ENCODE data around the gene OSBPL5. TPM values are rescaled to one million over a fixed set of nuclear protein-coding genes. Genes with fewer than 3 reads are reported as not detected.
"Not testable (repeated sequence)": the region's sequence is repeated elsewhere in the genome, so short reads cannot be mapped to it uniquely, and the experiment has no call there.

The OSBPL5 gene
- total RNA-seq, 1 experiment from 2014 or later: 11.0 TPM

DNA sequence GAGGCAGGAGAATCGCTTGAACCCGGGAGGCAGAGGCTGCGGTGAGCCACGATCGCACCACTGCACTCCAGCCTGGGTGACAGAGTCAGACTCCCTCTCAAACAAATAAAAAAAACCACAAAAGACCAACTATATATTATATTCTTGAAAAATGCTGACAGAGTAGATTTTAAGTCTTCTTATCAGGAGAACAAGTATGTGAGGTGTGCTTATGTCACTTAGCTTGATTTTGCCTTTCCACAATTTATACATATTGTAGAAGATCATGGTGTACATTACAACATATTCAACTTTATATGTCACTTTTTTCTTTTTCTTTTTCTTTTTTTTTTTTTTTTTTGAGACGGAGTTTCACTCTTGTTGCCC lies 83.7 kb downstream of the OSBPL5 start:
- DNase-seq: no peak
- H3K4me3 ChIP-seq: no peak overlapping the region
- no peaks in the 10 kb centered on the region for H3K9me3 ChIP-seq
- H3K27me3 ChIP-seq: no peaks in the 10 kb centered on the region
- H3K36me3 ChIP-seq: no peaks in the 10 kb centered on the region

DNA sequence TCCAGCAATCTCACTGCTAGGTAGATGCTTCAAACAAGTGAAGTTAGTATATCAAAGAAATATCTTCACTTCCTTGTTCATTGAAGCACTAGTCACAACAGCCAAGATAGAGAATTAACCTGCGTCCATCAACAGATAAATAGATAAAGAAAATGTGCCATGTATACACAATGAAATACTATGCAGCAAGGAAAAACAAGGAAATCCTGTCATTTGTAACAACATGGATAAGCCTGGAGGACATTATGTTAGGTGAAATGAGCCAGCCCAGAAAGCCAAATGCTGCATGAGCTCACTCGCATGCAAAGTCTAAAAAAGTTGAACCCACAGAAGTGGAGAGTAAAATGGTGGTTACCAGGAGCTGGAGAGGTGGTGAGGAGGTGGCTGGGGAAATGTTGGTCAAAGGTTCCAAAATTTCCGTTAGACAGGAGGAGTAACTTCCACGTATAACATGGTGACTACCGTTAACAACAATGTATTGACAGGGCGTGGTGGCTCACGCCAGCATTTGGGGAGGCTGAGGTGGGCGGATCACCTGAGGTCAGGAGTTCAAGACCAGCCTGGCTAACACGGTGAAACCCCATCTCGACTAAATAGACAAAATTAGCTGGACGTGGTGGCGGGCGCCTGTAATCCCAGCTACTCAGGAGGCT lies 84.3 kb downstream of the OSBPL5 start:
- H3K9me3 ChIP-seq: no peaks in the 10 kb centered on the region
- H3K4me3 ChIP-seq: no peak overlapping the region
- H3K27me3 ChIP-seq: no peaks in the 10 kb centered on the region
- H3K36me3 ChIP-seq: no peaks in the 10 kb centered on the region
- no peak for DNase-seq

DNA sequence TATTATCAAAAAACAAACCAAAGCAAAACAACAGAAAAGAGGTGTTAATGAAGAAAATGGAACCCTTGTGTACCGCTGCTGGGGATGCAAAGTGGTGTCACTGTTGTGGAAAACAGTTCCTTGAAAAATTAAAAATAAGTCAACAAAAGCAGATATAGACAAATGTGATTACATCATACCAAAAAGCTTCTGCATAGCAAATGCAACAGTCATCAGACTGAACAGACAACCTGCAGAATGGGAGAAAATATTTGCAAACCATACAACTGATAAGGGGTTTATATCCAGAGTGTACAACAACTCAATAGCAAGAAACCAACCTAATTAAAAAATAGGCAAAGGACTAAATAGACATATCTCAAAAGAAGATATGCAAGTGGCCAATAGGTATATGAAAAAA lies 85.0 kb downstream of the OSBPL5 start:
- no peaks in the 10 kb centered on the region for H3K36me3 ChIP-seq
- H3K9me3 ChIP-seq: no peaks in the 10 kb centered on the region
- H3K4me3 ChIP-seq: no peak overlapping the region
- no peak for DNase-seq
- H3K27me3 ChIP-seq: no peaks in the 10 kb centered on the region

DNA sequence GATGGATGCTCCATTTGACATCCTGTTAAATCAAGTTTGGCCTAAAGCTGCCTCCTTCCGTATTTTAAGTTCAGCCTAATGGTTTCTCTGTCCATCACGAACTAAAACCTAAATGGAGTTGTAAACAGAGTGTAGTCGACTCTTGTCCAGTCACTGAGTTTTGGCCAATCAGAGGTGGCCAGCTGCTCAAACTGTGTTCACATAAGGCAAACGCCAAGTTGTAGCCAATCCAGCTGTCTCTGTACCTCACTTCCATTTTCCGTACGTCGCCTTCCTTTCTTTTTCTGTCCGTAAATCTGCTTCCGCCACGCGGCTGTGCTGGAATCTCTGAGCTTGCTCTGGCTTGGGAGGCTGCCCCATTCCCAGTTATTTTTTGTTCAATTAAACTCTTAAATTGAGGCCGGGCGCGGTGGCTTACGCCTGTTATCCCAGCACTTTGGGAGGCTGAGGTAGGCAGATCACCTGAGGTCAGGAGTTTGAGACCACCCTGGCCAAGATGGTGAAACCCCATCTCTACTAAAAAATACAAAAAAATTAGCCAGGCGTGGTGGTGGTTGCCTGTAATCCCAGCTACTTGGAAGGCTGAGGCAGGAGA lies 87.2 kb downstream of the OSBPL5 start:
- Histone ChIP-seq H3K27me3 (no peaks in the 10 kb centered on the region), H3K36me3 (no peaks in the 10 kb centered on the region), H3K9me3 (no peaks in the 10 kb centered on the region), H3K4me3 (no peak overlapping the region)
- DNase-seq: no peak

DNA sequence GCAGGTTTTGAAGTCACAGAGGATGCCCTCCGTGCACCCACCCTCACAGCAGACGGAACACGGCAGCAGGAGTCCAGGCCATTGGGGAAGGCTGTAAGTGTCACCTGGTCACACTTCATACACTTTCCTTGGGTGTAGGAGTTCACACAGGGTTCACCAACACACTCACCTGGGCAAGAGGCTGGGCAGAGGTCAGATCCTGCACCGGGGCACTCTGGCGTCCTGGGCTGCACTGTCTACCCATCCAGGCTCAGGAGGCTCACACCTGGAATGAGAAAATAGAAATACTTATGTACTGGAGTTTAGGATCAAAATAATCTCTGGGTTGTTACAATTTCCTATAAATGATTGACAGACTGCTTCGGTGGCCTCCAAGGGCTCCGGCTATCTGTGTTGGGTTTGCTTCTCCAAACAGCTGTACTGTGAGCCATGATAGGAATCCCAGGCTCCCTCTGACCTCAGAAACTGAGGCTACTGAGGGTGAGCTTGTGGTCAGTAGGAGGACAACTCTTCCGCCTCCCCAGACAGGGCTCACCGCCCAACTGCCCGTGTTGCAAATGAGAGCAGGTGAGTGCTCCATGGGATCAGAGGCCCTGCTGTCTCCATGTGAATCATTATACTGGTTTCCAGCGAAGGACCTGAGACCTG lies 87.8 kb downstream of the OSBPL5 start:
- no peak for DNase-seq
- H3K36me3 ChIP-seq: no peaks in the 10 kb centered on the region
- no peaks in the 10 kb centered on the region for H3K27me3 ChIP-seq
- no peak overlapping the region for H3K4me3 ChIP-seq
- H3K9me3 ChIP-seq: no peaks in the 10 kb centered on the region

DNA sequence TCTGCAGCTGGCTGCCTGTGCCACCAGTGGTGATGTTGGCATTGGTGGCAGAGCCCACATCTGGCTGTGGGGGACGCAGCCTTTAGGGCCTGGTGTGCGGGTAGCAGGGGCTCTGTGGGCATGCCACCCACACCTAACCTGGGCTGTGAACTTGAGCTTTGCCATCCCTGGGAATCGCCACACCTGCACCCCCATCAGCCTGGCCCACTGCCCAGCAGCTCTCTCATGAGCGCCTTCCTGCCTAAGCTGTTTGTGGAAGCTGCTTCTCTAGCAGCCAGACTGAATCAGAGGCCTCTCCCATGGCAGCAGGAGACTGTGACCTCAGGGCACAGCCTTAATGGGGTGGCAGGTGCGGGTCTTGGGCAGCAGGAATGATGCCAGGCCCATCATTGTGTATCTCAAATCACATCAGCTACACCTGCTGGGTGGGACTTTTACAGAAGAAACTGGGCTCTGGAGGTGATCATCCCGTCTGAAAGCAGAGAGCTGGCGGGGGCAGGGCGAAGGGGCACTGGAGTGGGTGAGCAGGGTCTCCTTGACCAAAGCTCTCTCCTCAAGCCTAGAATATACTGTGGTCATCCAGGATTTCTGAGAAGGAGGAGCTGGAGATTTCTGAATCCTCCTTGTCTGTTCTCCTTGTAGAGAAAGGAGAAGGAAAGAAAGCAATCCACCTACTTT lies 90.1 kb downstream of the OSBPL5 start:
- Histone ChIP-seq H3K9me3 (no peaks in the 10 kb centered on the region), H3K27me3 (no peaks in the 10 kb centered on the region), H3K4me3 (no peak overlapping the region), H3K36me3 (no peaks in the 10 kb centered on the region)
- no peak for DNase-seq

DNA sequence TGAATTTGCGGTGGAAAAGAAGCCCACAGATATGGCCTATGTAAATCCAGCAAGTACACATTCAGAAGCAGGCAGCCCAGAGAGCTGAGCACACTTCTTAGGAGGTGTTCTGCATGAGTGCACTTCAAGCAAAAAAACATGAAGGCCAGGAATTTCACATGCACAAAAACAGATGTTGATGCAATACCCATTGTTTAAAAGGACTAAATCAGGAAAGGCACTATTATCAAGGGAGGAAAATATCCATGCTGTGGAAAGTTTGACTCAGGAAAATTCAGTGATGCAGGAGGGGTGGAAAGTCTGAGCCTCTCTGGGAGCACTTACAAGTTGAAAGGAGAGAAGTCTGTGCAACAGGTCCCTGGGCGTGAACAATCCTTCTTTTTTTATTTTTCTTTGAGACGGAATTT lies 92.1 kb downstream of the OSBPL5 start:
- DNase-seq: no peak
- no peak overlapping the region for H3K4me3 ChIP-seq
- no peaks in the 10 kb centered on the region for H3K9me3 ChIP-seq
- H3K27me3 ChIP-seq: no peaks in the 10 kb centered on the region
- H3K36me3 ChIP-seq: no peaks in the 10 kb centered on the region

DNA sequence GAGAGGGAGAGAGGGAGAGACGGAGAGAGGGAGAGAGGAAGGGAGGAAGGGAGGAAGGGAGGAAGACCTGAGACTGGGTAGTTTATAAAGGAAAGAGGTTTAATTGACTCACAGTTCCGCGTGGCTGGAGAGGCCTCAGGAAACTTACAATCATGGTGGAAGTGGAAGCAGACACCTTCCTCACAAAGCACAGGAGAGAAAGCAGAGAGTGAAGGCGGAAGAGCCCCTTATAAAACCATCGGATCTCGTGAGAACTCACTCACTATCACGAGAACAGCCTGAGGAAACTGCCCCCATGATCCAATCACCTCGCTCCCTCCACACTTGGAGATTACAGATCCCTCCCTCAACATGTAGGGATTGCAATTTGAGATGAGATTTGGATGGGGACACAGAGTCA lies 95.7 kb downstream of the OSBPL5 start:
- H3K27me3 ChIP-seq: no peaks in the 10 kb centered on the region
- H3K9me3 ChIP-seq: no peaks in the 10 kb centered on the region
- no peaks in the 10 kb centered on the region for H3K36me3 ChIP-seq
- H3K4me3 ChIP-seq: no peak overlapping the region
- no peak for DNase-seq

DNA sequence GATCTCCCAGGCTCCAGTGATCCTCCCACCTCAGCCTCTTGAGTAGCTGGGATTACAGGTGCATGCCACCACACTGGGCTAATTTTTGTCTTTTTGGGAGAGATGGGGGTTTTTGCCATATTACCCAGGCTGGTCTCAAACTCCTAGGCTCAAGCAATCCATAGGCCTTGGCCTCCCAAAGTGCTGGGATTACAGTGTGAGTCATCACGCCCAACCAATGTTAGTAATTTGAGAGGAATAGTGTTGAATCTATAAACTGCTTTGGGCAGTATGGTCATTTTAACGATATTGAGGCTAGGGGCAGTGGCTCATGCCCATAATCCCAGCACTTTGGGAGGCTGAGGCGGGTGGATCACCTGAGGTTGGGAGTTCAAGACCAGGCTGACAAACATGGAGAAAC lies 98.8 kb downstream of the OSBPL5 start:
- H3K27me3 ChIP-seq, H3K4me3 ChIP-seq, H3K9me3 ChIP-seq, H3K36me3 ChIP-seq, DNase-seq: not testable (repeated sequence)

DNA sequence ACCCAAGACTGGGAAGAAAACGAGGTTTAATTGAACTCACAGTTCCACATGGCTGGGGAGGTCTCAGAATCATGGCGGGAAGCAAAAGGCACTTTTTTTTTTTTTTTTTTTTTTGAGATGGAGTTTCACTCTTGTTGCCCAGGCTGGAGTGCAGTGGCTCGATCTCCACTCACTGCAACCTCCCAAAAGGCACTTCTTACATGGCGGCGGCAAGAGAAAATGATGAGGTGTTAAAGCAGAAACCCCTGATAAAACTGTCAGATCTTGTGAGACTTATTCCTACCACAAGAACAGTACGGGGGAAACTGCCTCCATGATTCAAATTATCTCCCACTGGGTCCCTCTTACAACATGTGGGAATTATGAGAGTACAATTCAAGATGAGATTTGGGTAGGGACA lies 100.4 kb downstream of the OSBPL5 start:
- H3K36me3 ChIP-seq, DNase-seq, H3K27me3 ChIP-seq, H3K4me3 ChIP-seq, H3K9me3 ChIP-seq: not testable (repeated sequence)

DNA sequence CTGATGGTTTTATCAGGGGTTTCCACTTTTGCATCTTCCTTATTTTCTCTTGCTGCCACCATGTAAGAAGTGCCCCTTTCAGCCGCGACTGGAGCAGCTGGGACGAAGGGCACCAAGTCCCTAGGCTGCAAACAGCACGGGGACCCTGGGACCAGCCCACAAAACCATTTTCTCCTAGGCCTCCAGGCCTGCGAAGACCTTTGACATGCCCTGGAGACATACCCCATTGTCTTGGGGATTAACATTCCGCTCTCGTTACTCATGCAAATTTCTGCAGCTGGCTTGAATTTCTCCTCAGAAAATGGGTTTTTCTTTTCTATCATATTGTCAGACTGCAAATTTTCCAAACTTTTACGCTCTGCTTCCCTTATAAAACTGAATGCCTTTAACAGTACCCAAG lies 101.2 kb downstream of the OSBPL5 start:
- H3K4me3 ChIP-seq, H3K9me3 ChIP-seq, H3K27me3 ChIP-seq, H3K36me3 ChIP-seq, DNase-seq: not testable (repeated sequence)

DNA sequence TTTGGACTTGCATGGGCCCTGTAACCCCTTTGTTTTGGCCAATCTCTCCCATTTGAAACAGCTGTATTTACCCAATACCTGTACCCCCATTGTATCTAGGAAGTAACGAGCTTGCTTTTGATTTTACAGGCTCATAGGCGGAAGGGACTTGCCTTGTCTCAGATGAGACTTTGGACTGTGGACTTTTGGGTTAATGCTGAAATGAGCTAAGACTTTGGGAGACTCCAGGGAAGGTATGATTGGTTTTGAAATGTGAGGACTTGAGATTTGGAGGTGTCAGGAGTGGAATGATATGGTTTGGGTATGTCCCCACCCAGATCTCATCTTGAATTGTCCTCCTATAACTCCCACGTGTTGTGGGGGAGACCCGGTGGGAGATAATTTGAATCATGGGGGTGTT lies 101.7 kb downstream of the OSBPL5 start:
- H3K27me3 ChIP-seq, H3K36me3 ChIP-seq, DNase-seq, H3K9me3 ChIP-seq, H3K4me3 ChIP-seq: not testable (repeated sequence)

DNA sequence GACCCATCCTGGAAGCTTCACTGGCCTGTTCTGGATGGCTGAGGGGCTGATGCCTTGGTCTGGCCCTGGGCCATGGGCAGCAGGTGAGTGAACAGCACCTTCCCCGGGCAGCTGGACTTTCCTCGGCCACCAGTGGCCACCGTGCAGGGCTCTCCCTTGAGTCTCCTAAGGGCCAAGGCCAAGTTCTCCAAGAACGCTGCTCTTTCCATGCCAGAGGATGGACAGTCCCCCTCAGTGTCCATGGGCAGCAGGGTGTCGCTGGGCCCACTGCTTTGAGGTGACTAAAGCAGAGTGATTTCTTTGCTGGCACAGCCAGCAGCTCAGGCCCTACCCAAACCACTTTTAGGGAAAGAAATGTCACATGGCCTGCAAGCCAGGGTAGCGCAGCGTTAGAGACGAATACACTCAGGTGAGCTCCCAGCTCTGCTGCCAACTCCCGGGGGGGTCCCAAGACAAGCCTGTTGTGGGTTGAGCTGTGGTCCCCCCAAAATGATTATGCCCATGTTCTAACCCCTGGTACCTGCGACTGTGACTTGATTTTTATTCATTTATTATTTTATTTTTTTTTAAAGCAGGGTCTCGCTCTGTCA lies 104.6 kb downstream of the OSBPL5 start:
- Histone ChIP-seq H3K27me3 (no peaks in the 10 kb centered on the region), H3K9me3 (no peaks in the 10 kb centered on the region), H3K4me3 (no peak overlapping the region), H3K36me3 (no peaks in the 10 kb centered on the region)
- no peak for DNase-seq

DNA sequence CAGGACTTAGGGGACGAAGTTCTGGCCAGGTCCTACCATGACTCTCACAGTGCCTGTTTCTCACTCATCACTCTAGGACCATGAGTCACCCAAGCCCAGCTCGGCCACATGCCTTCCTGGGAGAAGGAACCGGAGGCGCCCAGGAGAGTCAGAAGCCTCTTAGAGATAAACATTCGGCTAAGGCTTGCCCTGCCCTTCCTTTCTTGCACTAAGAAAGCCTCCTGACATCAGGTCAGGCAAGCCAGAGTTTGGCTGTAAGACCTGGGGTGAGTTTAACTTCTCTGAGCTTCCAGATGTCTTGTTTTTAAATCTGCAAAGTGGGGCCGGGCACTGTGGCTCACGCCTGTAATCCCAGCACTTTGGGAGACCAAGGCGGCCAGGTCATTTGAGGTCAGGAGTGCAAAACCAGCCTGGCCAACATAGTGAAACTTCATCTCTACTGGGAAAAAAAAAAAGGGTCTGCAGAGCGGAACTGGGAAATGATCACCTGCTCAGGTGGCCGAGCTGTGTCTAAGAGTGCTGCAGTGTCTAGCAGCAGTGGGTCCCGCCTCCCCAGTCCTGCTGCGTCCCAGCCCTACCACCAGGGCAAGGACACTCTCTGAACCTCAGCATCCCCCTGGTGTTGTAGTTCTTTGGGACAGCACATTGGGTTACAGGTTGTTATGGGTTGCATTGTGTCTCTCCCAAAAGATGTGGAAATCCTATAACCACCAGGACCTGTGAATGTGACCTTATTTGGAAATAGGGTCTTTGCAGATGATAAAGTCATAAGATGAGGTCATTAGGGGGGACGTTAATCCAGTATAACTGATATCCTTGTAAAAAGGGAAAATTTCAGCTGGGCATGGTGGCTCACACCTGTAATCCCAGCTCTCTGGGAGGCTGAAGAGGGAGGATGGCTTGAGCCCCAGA lies 106.1 kb downstream of the OSBPL5 start:
- H3K4me3 ChIP-seq: no peak overlapping the region
- H3K36me3 ChIP-seq: peaks cover 5% of the 10 kb centered on the region
- peak; percentile 92 for DNase-seq
- H3K9me3 ChIP-seq: no peaks in the 10 kb centered on the region
- H3K27me3 ChIP-seq: no peaks in the 10 kb centered on the region

DNA sequence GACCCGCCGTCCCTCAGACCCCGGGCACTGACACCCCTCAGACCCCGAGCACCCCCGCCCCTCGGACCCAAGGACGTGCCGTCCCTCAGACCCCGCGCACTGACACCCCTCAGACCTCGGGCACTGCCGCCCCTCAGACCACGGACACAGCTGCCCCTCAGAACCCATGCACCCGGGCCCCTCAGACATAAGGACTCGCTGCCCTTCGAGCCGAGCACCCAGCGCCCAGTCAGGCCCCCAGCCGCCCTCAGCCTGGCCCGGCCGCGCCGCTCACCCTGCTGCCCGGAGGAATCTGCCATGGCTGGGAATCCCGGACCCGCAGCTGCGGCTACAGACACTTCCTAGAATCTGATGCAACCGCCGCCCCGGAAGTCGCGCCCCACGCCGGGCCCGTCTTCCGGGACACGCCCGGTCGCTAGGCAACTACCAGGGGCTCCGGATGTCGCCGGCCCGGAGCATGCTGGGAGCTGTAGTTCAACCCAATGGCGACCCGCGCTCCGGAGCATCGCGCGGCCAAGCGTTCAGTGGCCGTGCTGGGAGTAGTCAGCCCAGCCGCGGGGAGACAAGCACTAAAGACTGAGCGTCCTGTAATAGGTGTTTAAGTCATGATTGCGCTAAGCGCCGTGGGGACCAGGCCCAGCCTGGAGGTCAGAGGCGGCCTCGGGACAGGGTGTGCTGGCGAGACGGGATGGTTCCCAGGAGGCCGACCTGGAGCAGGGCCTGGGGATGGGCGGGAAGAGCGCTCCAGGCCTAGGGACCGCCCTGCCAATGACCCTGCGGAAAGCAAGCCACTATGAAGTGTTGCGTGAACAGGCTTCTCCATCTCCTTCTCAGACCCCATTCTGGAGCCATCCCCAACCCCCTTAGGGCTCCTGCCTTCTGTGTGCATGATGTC lies 107.8 kb downstream of the OSBPL5 start, which contains the start of gene CARS1:
Gene CARS1, minus strand, starts transcription at position 355 of the 895 bp plus-strand sequence. Its CDS starts 56 bp downstream, at position 299.
- Histone ChIP-seq H3K27me3 (no peaks in the 10 kb centered on the region), H3K9me3 (no peaks in the 10 kb centered on the region), H3K4me3 (peak within 1 kb of the TSS; percentile 92), H3K36me3 (peaks cover 14% of the 10 kb centered on the region)
- DNase-seq: peak; percentile 96
